Endothelial cell of umbilical vein (primary cell): ENCODE data around the gene PDK2. TPM values are rescaled to one million over a fixed set of nuclear protein-coding genes. Genes with fewer than 3 reads are reported as not detected.

Experiments used
- BruUV-seq: library from RNA; stranded (reverse); fragments of 400-500 nt; replicated peaks from 2 replicates; lab custom pipeline; 2021; lab: Mats Ljungman, UMichigan
- CTCF ChIA-PET: fragments of 300-600, 350-600 bp; sonication (Branson Sonifier 250); formaldehyde crosslinking; loops from one replicate; lab custom pipeline; 2021; ENCODE audit warnings: antibody characterized with exemption, inconsistent platforms; lab: Charles Lee
- POLR2A ChIA-PET: fragments of 300-600, 350-600 bp; sonication (Branson Sonifier 250); formaldehyde crosslinking; loops from one replicate; lab custom pipeline; 2021; ENCODE audit warnings: antibody characterized with exemption, inconsistent platforms; lab: Charles Lee
- DNase-seq: peaks from one replicate; pipeline ENCODE4 v3.0.0-alpha.2; 2011; ENCODE audit warnings: low read depth, low spot score
- FAIRE-seq: peaks from 2 replicates; lab custom pipeline; 2011; peaks lifted over from hg19 to GRCh38; lab: Jason Lieb, UNC
- H2AFZ ChIP-seq: 2 replicates; pipeline ENCODE4 v1.6.0; 2012; ENCODE audit warnings: low read depth, low read length, control low read depth, inconsistent platforms
- H3K27ac ChIP-seq: 2 replicates; pipeline ENCODE4 v1.5.1; 2011; ENCODE audit warnings: low read depth, mild to moderate bottlenecking, control low read depth, low read length, moderate library complexity; ENCODE audit not compliant: insufficient read depth
- H3K27me3 ChIP-seq, 2 experiments: 2 replicates each; pipeline versions ENCODE4 v1.6.0 to v1.6.1; 2011; ENCODE audit warnings: low read length in 2 of 2, mixed read lengths in 1 of 2; ENCODE audit not compliant: control insufficient read depth in 2 of 2, insufficient read depth in 2 of 2
- H3K36me3 ChIP-seq, 2 experiments: 2 replicates in 1 of 2; 3 replicates in 1 of 2; pipeline ENCODE4 v1.5.1; 2011; ENCODE audit warnings: low read length in 2 of 2, mild to moderate bottlenecking in 1 of 2, moderate library complexity in 1 of 2; ENCODE audit not compliant: control insufficient read depth in 2 of 2, insufficient read depth in 2 of 2; ENCODE audit errors: extremely low read depth in 1 of 2
- H3K4me1 ChIP-seq: 3 replicates; pipeline ENCODE4 v1.5.1; 2011; ENCODE audit warnings: mild to moderate bottlenecking, low read length; ENCODE audit not compliant: control insufficient read depth, insufficient read depth; ENCODE audit errors: extremely low read depth
- H3K4me2 ChIP-seq: 2 replicates; pipeline ENCODE4 v1.6.1; 2011; ENCODE audit warnings: low read length, control low read depth, mixed read lengths; ENCODE audit not compliant: insufficient read depth
- H3K4me3 ChIP-seq, 3 experiments: fragments of 200-600 bp in 1 of 3; sonication (generic), shearing (Covaris generic) in 1 of 3; replicated peaks in 1 of 3; 2 replicates each; pipeline ENCODE4 v1.5.1; 2011 to 2016; ENCODE audit warnings: control low read depth in 3 of 3, low read length in 3 of 3, mild to moderate bottlenecking in 2 of 3, inconsistent platforms in 1 of 3, low read depth in 1 of 3, moderate library complexity in 1 of 3; ENCODE audit not compliant: insufficient read depth in 1 of 3
- H3K79me2 ChIP-seq: 2 replicates; pipeline ENCODE4 v1.6.0; 2012; ENCODE audit warnings: low read length, inconsistent platforms; ENCODE audit not compliant: control insufficient read depth, insufficient read depth
- H3K9ac ChIP-seq: replicated peaks from 2 replicates; pipeline ENCODE3; 2011; ENCODE audit warnings: low read length, control low read depth; ENCODE audit not compliant: insufficient read depth; ENCODE audit errors: extremely low read depth
- H3K9me1 ChIP-seq: replicated peaks from 3 replicates; pipeline ENCODE4 v1.6.0; 2011; ENCODE audit warnings: mild to moderate bottlenecking, low read length; ENCODE audit not compliant: control insufficient read depth, insufficient read depth; ENCODE audit errors: extremely low read depth
- H3K9me3 ChIP-seq: replicated peaks from 2 replicates; pipeline ENCODE4 v1.5.1; 2012; ENCODE audit warnings: low read length, inconsistent platforms; ENCODE audit not compliant: control insufficient read depth, insufficient read depth
- H4K20me1 ChIP-seq: replicated peaks from 2 replicates; pipeline ENCODE3; 2011; ENCODE audit warnings: mild to moderate bottlenecking, low read length; ENCODE audit not compliant: control insufficient read depth, insufficient read depth; ENCODE audit errors: extremely low read depth
- CTCF ChIP-seq, 2 donors: IDR thresholded peaks; 1 replicate in 1 of 2; 2 replicates in 1 of 2; pipeline ENCODE4 v1.5.1; 2011; ENCODE audit warnings: low read length in 2 of 2, mild to moderate bottlenecking in 2 of 2, moderate library complexity in 2 of 2, control low read depth in 1 of 2, inconsistent platforms in 1 of 2, low read depth in 1 of 2; ENCODE audit not compliant: insufficient read depth in 1 of 2; ENCODE audit errors: extremely low read depth in 1 of 2
- EZH2 ChIP-seq: IDR thresholded peaks from 2 replicates; pipeline ENCODE4 v1.6.1; 2012; ENCODE audit warnings: borderline replicate concordance, low read depth, mild to moderate bottlenecking, moderate library complexity, low read length, inconsistent platforms; ENCODE audit not compliant: severe bottlenecking
- FOS ChIP-seq: IDR thresholded peaks from 2 replicates; pipeline ENCODE4 v1.6.1; 2011; ENCODE audit warnings: mild to moderate bottlenecking, low read length, moderate library complexity, borderline replicate concordance; ENCODE audit not compliant: insufficient read depth
- GATA2 ChIP-seq: IDR thresholded peaks from 2 replicates; pipeline ENCODE4 v1.7.0; 2011; ENCODE audit warnings: low read depth, mild to moderate bottlenecking, moderate library complexity, mixed read lengths, low read length; ENCODE audit not compliant: insufficient read length, insufficient read depth
- JUN ChIP-seq: IDR thresholded peaks from 2 replicates; pipeline ENCODE4 v1.6.1; 2011; ENCODE audit warnings: borderline replicate concordance, low read depth; ENCODE audit not compliant: insufficient read length, insufficient read depth
- MAX ChIP-seq: IDR thresholded peaks from 2 replicates; pipeline ENCODE4 v1.6.1; 2011; ENCODE audit not compliant: insufficient read depth, insufficient read length
- MYC ChIP-seq: IDR thresholded peaks from one replicate; pipeline ENCODE4 v1.6.1; 2011; ENCODE audit warnings: mild to moderate bottlenecking, low read depth, low read length
- POLR2A ChIP-seq: IDR thresholded peaks from 2 replicates; pipeline ENCODE4 v1.6.1; 2012; ENCODE audit warnings: low read depth, mild to moderate bottlenecking, control low read depth, low read length
- POLR2AphosphoS5 ChIP-seq: IDR thresholded peaks from 2 replicates; pipeline ENCODE4 v1.6.1; 2012; ENCODE audit warnings: low read depth, mild to moderate bottlenecking, control low read depth, low read length, moderate library complexity; ENCODE audit not compliant: insufficient read depth
- dilution Hi-C: fragments of 300-500 bp; cut with MboI; formaldehyde crosslinking; loops from one replicate; pipeline ENCODE4 v1.15.0; 2019; ENCODE audit warnings: low sequenced_read_pairs; ENCODE audit not compliant: extremely low pct_ligation_motif_present
- intact Hi-C: fragments of 100-400 bp; cut with micrococcal nuclease; formaldehyde crosslinking; loops from one replicate; pipeline ENCODE4 v1.10.0; 2022
- polyA plus RNA-seq, 4 experiments: library from polyadenylated mRNA; depleted of rRNA in 3 of 4; stranded (reverse) in 3 of 4; unstranded in 1 of 4; fragments of >200 nt; gene quantifications; 2 replicates each; pipeline versions ENCODE4 v1.2.1 to v1.2.3, GENCODE V29; 2011 to 2012; ENCODE audit warnings: missing spikeins in 1 of 4
- total RNA-seq: library from RNA; stranded (reverse); gene quantifications from 2 replicates; pipeline ENCODE4 v1.2.3, GENCODE V29; 2021

Gene PDK2
- total and polyA plus RNA-seq, 2 donors (not counting 3 experiments of a cell fraction or from before 2014, with no cell fraction given), result 21.3 to 114 TPM

- no peak overlapping the region for H2AFZ ChIP-seq
These were observed 60.1 kb downstream of the PDK2 start for GRCh38 chr17:50155115-50155819.

GRCh38 chr17:50157891-50158290 is 62.7 kb downstream of the PDK2 start:
- intact Hi-C loops, result no loop called here
- FAIRE-seq (no peak), DNase-seq (no peak)
- dilution Hi-C loops, result no loop called here
- H3K36me3 ChIP-seq, result no peaks in the 10 kb centered on the region
- no peaks in the 10 kb centered on the region for H4K20me1 ChIP-seq
- POLR2A ChIA-PET, result no interaction called here
- no TSS peak for BruUV-seq
- no peak overlapping the region for H3K9ac ChIP-seq
- H3K4me1 ChIP-seq, result peaks cover 6% of the 10 kb centered on the region
- no peaks in the 10 kb centered on the region for H3K9me3 ChIP-seq
- H3K27ac ChIP-seq, result no peak overlapping the region
- no peak overlapping the region for H2AFZ ChIP-seq
- no peaks in the 10 kb centered on the region for H3K79me2 ChIP-seq
- peaks cover 0 to 2% of the 10 kb centered on the region in 2 experiments for H3K27me3 ChIP-seq
- CTCF ChIA-PET, result interaction anchor here (0.8 to 1.6 kb wide), 5 partner anchors 12 to 43 kb away, joined by 3 to 5 read pairs (median 3); no protein-coding TSS in a partner anchor
- no peak overlapping the region for H3K4me3 ChIP-seq
- H3K9me1 ChIP-seq, result no peaks in the 10 kb centered on the region
- no peak overlapping the region for H3K4me2 ChIP-seq
- TF ChIP-seq MYC, result no peak
- no peak for TF ChIP-seq GATA2
- no peak for TF ChIP-seq JUN
- no peak for TF ChIP-seq CTCF (IDR thresholded peaks at IDR 0.05; ENCODE audit: extremely low read depth in 1 of 2, insufficient read depth in 1 of 2, low read depth in 1 of 2, low read length in 2 of 2)
- no peak for TF ChIP-seq POLR2AphosphoS5
- no peak for TF ChIP-seq MAX
- no peak for TF ChIP-seq FOS
- no peak for TF ChIP-seq POLR2A
- TF ChIP-seq EZH2, result no peak

More at GRCh38 chr17:50155115-50155819, 60.1 kb downstream of the PDK2 start:
- no peaks in the 10 kb centered on the region for H4K20me1 ChIP-seq
- POLR2A ChIA-PET, result no interaction called here
- no peak overlapping the region for H3K9ac ChIP-seq
- H3K79me2 ChIP-seq, result peaks cover 5% of the 10 kb centered on the region
- no peak overlapping the region for H3K4me2 ChIP-seq
- dilution Hi-C loops, result no loop called here
- no peaks in the 10 kb centered on the region for H3K9me1 ChIP-seq
- H3K4me3 ChIP-seq, result no peak overlapping the region
- H3K9me3 ChIP-seq, result no peaks in the 10 kb centered on the region
- FAIRE-seq, result no peak
- H3K36me3 ChIP-seq, result no peaks in the 10 kb centered on the region
- DNase-seq, result no peak
- H3K27ac ChIP-seq, result no peak overlapping the region
- CTCF ChIA-PET, result interaction anchor here (4.5 kb wide), 1 partner anchor 15 kb away, joined by 34 read pairs; no protein-coding TSS in a partner anchor
- H3K4me1 ChIP-seq, result peaks cover 14% of the 10 kb centered on the region
- H3K27me3 ChIP-seq, result peaks cover 0 to 2% of the 10 kb centered on the region in 2 experiments
- no TSS peak for BruUV-seq
- intact Hi-C loops, result no loop called here
- TF ChIP-seq MYC (no peak), POLR2A (no peak), FOS (no peak), EZH2 (no peak)
